ENCODE measurements around the gene TTLL5.

TTLL5 gene

DNA sequence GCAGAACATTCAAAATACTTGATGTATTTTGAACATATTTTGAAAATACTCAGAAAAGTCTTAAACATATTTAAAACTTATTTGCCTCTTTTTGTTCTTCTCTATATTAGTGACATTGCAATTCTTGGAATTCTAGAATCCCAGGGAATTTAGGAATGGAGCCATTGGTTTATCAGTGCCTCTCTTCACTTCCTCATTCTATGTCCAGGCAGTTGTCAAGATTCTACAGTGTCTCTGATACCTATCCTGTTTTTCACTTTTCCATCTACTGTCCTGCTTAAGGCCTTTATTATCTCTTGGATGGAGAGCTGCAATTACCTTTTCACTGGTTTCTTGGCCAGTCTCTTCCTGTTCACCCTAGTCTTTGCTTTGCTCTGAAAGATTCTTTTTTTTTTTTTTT is 144.6 kb downstream of the TTLL5 start:
- DNase-seq: no peak

DNA sequence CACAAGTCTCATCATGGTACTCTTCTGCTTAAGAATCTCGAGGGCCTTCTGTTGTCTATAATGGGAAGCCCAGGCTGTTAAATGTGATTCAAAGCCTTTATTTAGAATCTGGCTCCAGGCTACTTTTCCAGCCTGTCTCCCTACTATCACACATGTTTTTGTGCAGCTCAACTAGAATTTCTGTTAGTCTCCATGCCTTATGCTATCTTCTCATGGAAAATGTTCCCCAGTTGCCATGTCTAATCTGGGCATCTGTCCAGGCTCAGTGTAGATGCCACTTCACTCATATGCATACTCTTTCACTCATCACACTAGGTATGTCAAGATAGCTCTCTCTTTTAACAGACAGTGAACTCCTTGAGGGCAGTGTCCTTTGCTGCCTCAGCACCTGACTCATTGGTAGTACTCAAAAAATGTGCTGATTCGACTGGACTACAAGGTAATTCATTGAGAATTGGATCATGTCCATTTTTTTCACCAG is 145.3 kb downstream of the TTLL5 start:
- no peak for DNase-seq

DNA sequence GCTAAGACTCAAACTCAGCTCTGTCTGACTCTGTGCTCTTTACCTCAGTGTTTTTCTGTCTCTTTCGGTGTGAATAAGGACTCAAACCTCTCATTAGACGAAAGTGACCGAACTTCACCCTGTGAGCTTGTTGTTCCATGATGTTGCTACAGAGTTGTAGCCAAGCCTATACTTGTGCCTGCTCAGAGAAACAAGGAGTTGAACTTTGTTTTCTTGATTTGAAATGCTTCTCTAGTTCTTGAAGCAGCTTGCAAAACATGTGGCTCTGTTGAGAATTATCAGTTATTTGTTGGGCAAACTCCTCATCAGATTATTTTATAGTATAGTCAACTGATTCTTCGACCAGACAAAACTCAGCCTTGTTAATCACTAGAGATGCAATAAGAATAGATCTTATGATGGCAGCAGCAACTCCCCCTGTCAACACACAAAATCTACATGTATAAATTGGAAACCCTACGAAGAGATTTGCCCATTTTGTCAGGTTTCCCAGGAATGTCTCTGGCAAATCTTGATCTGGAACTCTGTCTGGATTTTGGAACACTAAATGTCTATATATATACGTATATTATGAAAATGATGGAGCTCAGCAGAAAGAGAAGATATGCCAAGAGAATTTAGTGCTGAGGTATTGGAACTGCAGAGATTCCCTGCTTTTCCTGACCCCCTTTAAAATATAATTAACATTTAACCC is 146.8 kb downstream of the TTLL5 start:
- DNase-seq: no peak

DNA sequence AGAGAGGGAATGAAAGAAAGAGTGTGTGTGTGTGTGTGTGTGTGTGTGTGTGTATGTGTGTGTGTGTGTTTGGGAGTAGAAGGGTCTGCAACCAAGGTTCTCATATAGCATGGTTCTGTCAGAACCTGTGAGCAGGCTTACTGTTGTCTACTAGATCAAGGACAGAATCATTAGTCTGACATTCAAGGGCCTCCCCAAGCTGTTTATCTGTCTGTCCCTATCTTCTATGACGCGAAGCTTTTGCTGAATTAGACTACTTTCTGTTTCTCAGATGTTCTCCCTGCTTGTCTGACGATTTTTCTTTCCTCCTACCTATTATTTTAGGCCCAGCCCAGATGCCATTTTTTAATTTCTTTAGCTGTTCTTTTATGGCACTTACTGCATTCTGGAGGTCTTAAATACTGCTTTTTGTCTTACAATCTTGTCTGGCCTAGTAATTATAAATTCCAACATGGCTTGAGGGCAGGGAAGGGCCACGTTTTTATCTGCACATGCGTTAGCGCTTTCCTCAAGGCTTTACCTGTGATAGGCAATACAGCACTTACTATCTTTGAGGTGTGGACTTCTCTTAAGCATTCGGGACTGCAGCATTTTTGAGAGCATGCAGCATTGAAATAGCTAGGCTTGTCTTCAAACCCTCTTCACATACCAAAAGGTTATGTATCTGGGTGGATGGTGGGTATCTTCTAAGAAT is 150.2 kb downstream of the TTLL5 start:
- no peak for DNase-seq

DNA sequence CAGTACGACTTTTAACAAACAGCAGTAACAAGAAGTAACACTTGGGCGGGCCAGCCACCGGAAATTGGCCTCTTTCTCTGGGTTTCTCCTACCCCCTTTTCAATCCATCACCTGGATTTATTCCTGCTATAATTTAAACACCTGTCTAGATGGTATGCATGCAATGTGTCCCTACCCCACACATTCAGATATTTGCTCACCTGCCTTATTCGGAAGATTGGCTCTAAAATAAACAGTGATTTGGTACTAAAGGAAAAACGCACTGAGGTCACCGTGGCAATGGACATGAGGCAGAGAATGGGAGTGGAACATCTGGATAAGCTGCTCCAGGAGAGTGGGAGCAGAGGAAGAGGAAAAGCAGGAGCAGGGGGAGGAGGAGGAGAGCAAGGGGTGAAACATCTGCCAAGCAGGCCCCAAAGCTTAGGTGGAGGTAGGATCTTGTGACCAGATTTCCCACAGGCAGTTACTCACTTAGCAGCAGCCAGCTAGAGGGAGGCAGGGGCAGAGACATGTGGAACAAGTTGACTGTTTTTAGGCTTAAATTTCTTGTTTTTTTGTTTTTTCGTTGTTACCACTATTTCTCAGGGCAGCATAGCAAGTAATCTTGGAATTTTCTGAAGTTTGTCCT is 150.9 kb downstream of the TTLL5 start:
- DNase-seq: peak; percentile 64 to 93

DNA sequence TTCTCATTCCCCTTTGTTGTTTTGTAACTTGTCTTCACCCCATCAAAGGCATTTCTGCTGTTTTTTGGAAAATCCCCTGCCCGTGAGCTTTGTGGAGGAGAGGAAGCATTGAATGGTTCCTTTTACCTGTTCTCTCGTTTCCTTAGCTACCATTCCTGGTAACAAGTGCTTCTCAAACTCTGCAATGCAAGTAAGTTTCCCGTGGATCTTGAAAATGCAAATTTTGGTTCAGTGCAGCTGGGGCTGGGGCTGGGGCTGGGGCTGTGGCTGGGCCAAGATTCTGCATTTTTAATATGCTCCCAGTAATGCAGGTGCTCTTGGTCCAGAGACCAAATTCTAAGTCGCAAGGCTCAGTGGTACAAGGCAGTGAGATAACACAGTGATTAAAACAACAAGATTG is 151.6 kb downstream of the TTLL5 start:
- DNase-seq: no peak

DNA sequence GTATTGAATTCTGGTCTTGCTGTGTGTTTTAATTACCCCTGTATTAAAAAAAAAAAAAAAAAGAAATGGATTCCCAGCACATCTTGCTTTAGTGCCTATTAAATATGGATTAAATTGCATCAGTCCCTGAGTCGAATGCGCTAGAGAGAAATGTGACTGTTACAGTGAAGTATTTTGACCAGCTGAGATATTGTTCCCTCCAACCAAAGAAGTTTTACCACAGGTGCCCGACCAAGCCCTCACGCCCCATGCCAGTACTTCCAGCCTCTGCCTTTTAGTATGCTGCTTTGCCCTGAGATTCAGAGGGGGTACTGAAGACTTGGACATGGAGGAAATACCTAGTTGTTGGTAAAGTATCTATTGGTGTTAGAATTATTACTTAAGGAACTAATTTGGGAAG is 159.7 kb downstream of the TTLL5 start:
- no peak for DNase-seq

DNA sequence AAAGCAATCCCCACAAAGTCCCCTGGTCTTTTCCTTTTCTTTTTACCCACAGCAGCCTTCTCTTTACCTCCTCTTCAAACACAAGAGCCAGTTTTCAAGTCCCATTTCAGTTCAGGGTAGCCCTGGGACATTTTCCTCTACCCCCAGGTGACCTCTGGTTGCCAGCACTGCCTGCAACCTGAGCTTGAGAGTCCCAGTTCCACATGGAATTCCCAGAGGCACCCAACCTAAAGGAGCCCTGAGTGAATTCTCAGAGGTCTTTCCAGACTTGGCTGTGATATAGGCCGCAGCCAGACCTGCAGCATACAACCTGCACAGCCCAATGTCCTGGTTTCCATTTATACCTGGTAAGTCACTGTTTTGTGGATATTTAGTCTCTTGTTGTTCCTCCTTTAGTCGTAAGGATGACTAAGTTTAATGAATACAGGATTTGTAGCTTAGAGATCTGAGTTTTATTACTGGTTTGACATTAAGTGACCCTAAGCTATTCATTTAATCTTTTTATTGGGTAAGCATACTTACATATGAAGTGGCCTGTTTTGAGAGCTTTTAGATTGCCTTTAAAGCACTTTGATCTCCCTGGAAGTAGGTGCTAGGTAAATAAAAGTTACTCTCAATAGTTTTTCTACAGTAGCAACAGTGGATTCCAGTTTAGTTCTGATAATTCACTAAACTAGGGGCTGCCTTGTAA is 160.9 kb downstream of the TTLL5 start:
- no peak for DNase-seq

DNA sequence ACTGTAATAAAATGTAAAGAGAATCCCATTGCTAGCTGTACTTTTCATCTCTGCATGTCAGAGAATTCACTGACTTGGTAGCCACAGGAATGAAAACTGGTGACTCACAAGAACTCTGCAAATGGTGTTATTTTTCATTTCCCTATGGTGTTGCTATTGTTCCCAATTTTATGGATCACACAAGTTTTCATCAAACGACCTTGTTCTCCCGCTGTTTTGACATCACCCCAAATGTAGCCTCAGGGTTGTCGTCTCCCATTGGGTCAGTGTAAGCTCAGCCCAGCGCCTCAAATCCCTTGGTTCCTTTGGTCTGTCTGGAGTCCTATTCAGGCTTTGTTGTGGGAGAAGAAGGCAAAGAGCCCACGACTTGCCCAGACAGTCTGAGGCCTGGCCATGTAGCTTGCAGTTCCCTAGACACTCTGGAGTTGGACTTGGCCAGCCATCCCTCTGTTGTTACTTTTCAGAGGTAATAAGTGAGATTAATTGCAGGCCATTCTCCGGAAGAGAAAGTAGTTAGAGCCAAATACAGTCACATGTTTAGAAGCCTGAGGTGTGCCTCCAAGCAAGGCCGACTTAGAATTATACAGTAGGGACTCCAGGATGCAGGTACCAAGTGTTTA is 161.6 kb downstream of the TTLL5 start:
- no peak for DNase-seq

DNA sequence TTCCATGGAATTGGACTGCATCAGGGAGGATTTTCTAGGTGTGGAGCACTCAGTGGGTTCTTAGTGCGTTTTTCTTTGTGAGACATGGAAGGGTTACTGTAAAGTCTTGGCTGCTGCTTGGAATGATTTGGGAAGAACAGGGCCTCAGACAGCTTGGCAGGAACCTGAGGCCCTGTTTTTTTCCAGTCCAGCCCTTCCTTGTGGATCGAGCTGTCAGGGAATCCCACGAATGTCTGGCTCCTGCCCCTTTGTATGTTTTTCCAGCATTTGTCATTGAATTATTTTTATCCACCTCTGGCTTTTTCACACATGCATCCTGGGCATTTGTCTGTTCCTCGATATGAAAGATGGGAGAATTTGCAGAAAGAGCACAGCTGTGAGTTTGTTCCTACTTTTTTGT is 162.3 kb downstream of the TTLL5 start:
- no peak for DNase-seq

DNA sequence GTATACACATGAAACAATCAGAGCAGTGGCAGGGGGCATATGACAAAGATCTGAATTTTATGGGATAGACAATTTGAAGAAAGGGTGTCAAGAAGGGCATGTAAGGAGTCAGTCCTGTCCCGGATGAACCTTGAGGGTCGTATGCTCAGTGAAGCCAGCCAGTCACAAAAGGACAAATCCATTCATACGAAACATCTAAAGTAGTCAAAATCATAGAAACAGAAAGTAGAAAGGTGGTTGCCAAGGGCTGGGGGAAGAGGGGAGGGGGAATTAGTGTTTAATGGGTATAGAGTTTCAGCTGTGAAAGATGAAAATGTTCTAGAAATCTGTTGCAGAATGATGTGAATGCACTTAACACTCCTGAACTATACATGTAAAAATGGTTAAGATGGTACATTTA is 163.3 kb downstream of the TTLL5 start:
- DNase-seq: no peak

DNA sequence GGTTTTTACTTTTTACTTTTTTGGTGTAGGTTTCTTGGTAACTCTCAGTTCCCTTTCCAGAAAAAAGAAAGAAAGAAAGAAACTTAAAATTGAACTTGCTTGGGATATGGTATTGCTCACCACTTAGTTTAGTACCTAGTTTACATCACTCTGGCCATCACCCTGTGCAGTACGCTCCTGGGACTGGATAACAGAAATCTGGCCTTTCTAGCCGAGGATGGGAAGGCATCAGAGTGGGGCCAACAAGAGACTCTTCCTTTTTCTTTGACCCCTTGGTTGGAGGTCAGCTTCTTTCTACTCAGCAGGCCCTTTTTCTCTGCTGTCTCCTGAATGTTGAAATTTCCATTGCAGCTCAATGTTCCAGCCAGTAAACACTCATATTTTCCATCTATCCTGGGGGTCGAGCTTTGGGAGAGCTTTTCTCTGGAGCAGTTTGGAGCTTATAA is 164.1 kb downstream of the TTLL5 start:
- DNase-seq: no peak

DNA sequence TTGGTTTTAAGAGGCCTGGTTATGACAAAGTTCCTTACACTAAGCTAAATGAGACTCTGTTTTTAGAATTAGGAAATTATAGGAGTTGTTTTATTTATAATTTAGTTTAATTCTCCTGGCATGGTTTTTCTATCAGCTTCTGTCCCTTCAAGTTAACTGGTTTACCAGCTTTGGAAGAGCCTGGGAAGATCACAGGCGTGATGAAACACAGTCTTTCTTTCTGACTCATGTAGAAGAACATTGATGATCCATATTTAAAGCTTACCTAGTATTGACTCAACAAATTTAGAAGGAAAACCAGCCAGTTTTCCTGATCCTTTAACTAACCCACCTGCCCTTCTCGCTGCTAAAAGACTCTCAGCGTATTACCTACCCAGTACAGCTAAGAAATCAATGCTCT is 165.6 kb downstream of the TTLL5 start:
- DNase-seq: no peak

DNA sequence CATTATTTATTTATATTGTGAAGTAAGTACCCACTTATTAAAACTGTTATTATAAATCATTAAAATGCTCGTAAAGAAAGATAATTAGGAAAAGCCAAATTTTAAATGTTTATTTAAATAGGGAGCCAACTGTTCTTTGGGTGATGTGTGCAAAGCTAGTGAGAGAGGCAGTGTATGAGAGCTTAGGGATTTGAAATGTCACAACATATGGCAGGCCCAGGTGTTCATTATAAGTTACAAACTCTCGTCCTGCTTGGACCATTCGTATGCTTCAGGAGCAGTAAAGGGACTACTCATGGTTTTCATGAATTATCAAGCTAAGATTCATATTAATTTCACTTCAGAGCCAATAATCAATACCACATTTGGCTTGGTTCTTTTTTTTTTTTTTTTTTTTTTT is 166.3 kb downstream of the TTLL5 start:
- DNase-seq: no peak

DNA sequence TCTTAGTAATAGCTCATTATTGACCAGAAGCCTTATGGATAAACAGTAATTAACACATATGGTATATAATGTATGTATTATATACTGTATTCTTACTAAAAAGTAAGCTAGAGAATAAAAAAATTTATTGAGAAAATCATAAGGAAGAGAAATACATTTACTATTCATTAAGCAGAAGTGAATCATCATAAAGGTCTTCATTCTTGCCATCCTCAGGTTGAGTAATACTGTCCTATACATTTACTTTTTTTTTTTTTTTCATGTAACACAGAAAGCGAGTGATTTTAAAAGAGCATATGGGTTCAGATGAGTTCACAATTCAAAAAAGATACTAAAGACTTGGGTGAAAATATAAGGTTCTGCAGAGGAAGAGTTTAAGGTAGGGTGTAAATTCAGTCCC is 168.3 kb downstream of the TTLL5 start:
- DNase-seq: no peak

DNA sequence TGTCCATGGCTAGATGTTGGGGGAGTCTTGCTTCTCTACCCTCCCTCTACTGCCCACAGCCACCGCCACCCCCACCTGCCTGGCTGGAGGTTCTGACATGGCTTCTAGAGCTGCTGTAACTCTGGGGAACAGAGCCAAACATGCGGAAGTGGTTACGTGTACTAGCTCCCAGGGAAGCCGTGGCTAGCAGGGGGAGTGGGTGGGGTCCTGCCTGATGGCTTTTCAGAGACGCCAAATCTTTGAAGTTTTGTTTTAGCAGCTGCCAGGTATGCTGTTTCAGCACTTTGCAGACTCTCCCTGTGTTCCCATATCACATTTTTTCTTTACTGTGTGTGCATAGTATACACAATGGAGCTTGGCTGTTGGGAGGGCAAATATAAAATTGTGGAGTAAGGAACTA is 170.4 kb downstream of the TTLL5 start:
- DNase-seq: peak; percentile 77 to 92

DNA sequence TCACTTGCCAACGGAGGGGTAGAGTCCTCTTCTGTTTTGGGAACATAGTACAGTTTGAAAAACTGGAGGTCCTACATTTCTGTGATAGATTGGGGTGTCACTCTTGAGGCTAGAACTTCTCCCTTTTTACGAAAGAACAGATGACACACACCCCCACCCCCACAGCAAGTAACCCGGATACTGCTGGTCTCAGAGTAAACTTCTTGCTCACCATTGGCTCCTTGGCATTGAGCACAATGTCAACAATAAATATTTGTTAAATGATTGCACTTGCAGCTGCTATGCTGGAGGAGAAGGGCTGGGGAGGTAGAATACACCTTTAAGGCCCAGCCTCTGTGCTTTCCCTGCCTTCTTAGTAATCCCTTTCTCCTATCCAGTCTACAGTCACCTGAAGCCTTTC is 170.9 kb downstream of the TTLL5 start:
- DNase-seq: peak; percentile 27 to 78

DNA sequence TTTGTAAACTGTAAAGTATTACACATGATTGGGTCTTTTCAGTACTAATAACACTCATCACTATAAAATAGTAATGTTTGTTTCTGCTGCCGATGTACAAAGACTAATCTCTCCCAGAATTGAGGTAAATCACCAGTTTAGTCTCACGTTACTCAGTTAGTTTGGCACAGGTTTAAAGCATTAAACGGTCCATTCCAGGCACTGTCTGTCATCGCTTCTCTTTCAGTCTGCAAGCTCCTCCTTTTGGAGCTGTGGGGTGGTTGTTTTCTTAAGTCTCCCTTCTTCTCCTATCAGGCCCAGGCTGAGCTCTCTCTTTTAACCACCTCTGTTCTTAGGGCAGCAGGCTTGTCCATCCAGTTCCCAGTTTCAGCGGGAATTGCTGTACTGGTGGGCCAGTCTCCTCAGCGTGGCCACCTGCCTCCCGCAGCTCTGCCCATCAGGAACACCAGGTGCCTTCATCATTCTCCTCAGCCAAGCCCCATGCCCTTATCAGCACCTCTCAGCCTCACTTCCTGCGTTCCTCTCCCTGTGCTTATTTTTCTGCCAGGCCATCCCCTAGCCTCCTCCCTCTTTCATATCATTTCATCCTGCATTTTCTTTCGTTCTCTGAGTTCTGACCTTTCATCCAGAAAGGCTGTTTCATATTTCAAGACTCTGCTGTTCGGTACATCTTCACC is 171.7 kb downstream of the TTLL5 start:
- peak; percentile 42 to 84 for DNase-seq

DNA sequence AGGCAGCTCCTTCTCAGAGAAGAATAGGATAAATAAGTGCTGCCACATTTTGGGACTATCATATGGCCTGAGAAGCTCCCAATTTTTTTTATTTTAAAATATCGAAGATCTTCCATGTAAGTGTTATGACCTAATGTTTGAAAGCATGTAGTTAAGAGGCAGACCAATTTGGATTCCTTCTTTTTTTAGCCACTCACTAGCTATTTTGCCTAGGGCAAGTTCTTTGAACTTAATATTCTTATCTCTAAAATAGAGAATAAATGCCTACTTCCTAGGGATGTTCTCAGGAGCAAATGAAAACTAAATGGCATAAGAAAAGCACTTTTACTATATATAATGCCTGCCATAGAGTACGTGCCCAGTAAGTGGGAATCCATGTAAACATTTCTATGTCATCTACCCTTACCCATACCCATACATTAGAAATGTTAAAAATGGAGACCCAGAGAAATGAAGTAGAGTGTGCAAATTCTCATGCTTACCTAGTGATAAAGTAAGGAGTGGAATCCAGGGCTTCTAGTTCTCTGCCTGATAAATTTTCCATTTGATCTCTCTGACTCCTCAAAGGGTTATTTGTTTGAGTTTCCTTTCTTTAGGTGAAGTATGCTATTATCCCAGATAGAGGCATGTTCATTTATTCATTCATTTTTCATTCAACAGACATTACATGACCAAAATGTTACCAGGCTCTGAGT is 172.4 kb downstream of the TTLL5 start:
- no peak for DNase-seq

DNA sequence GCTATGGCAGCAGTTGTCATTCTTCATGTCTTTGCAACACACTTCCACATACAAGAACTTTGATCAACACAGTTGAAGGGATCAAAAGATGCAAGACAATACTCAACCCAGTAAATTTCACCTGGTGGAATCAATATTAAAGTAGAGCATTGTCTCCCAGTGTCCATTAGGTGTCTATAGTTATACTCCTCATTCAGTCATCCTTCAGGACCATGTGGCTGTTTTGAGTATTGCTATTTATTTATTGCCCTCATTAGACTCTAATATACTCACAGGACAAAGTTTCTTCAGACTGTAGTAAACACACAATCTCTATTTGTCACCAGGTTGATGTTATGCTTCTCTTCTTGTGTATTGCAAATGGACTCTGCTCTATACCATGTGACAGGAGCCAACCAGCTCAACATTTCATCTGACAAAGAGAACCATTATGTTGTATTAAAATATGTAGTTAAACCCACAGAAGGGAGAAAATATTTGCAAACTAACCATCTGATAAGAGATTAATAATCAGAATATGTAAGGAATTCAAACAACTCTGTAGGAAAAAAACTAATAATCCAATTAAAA is 174.2 kb downstream of the TTLL5 start:
- no peak for DNase-seq

DNA sequence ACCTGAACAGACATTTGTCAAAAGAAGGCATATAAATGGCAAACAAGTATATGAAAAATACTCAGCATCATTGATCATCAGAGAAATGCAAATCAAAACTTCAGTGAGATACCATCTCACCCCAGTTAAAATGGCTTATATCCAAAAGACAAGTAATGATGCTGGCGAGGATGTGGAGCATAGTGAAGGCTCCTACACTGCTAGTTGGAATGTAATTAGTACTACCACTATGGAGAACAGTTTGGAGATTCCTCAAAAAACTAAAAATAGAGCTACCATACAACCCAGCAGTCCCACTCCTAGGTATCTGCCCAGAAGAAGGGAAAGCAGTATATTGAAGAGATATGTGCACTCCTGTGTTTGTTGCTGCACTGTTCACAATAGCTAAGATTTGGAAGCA is 174.7 kb downstream of the TTLL5 start:
- no peak for DNase-seq

All from NCI-H2081 (cell line).